ENCODE measurements around the gene PTCRA.

- no peak for TF ChIP-seq CTCF (IDR thresholded peaks at IDR 0.05)
- TF ChIP-seq POLR2A (IDR thresholded peaks at IDR 0.05): no peak
These were observed 4.5 kb upstream of the PTCRA start for GRCh38 chr6:42911171-42912021.
